HEK293 (cell line): ENCODE results near the gene IBSP.

Source experiments
- CTCF ChIA-PET: fragments of 350-600 bp; formaldehyde crosslinking; extraction: SDS; loops from one replicate; lab custom pipeline; 2021; ENCODE audit warnings: antibody characterized with exemption; lab: Yijun Ruan, JAX
- POLR2A ChIA-PET: fragments of 300-600 bp; formaldehyde crosslinking; extraction: SDS; loops from one replicate; lab custom pipeline; 2020; ENCODE audit warnings: antibody characterized with exemption, inconsistent platforms; lab: Yijun Ruan, JAX
- H3K27ac ChIP-seq: fragments of 200-500 bp; sonication (Bioruptor generic); 2 replicates; pipeline ENCODE4 v1.5.1; 2014; ENCODE audit warnings: low read depth, low read length, control low read depth, inconsistent platforms; ENCODE audit errors: extremely low read depth
- H3K36me3 ChIP-seq, 2 experiments: fragments of 200-500 bp in 1 of 2; sonication (Bioruptor generic) in 1 of 2; 1 replicate in 1 of 2; 2 replicates in 1 of 2; pipeline ENCODE4 v1.5.1; 2014 to 2017; ENCODE audit warnings: inconsistent platforms in 2 of 2, low read length in 2 of 2; ENCODE audit not compliant: control insufficient read depth in 2 of 2, insufficient read depth in 1 of 2
- H3K4me1 ChIP-seq: fragments of 200-500 bp; sonication (Bioruptor generic); 2 replicates; pipeline ENCODE4 v1.5.1; 2014; ENCODE audit warnings: mild to moderate bottlenecking, low read length, inconsistent platforms; ENCODE audit not compliant: control insufficient read depth, insufficient read depth
- H3K4me3 ChIP-seq: 2 replicates; pipeline ENCODE4 v1.5.1; 2011; ENCODE audit warnings: low read depth, mild to moderate bottlenecking, control low read depth, low read length, moderate library complexity
- H3K9me3 ChIP-seq: fragments of 200-500 bp; sonication (Bioruptor generic); 2 replicates; pipeline ENCODE4 v1.5.1; 2014; ENCODE audit warnings: low read depth, low read length, inconsistent platforms; ENCODE audit not compliant: control insufficient read depth, insufficient read depth
- EGR2 ChIP-seq: fragments of 450-650 bp; formaldehyde crosslinking; IDR thresholded peaks from 2 replicates; pipeline ENCODE4 v1.5.1; 2016; ENCODE audit warnings: low read depth, missing biosample characterization, missing genetic modification characterization
- MYNN ChIP-seq: fragments of 450-650 bp; formaldehyde crosslinking; IDR thresholded peaks from 2 replicates; pipeline ENCODE4 v1.5.1; 2016; ENCODE audit warnings: missing biosample characterization, missing genetic modification characterization, borderline replicate concordance
- REPIN1 ChIP-seq: fragments of 450-650 bp; formaldehyde crosslinking; IDR thresholded peaks from 2 replicates; pipeline ENCODE4 v1.5.1; 2017; ENCODE audit warnings: missing biosample characterization, missing genetic modification characterization, low read depth
- ZBTB8A ChIP-seq: fragments of 450-650 bp; formaldehyde crosslinking; IDR thresholded peaks from 2 replicates; pipeline ENCODE4 v1.5.1; 2016; ENCODE audit warnings: missing biosample characterization, missing genetic modification characterization
- ZNF2 ChIP-seq: fragments of 450-650 bp; formaldehyde crosslinking; IDR thresholded peaks from 2 replicates; pipeline ENCODE4 v1.5.1; 2016; ENCODE audit warnings: missing biosample characterization, missing genetic modification characterization
- ZNF221 ChIP-seq: fragments of 450-650 bp; formaldehyde crosslinking; IDR thresholded peaks from 2 replicates; pipeline ENCODE4 v1.5.1; 2017; ENCODE audit warnings: missing biosample characterization, missing genetic modification characterization, borderline replicate concordance
- ZNF335 ChIP-seq: fragments of 450-650 bp; formaldehyde crosslinking; conservative IDR thresholded peaks from 2 replicates; pipeline ENCODE4 v1.5.1; 2016; ENCODE audit warnings: missing biosample characterization, missing genetic modification characterization
- ZNF426 ChIP-seq: fragments of 450-650 bp; formaldehyde crosslinking; IDR thresholded peaks from 2 replicates; pipeline ENCODE4 v1.5.1; 2017; ENCODE audit warnings: missing biosample characterization, missing genetic modification characterization, mild to moderate bottlenecking, inconsistent platforms, moderate library complexity
- ZNF529 ChIP-seq: fragments of 450-650 bp; formaldehyde crosslinking; IDR thresholded peaks from 2 replicates; pipeline ENCODE4 v1.5.1; 2017; ENCODE audit warnings: missing genetic modification characterization, missing biosample characterization; ENCODE audit not compliant: insufficient replicate concordance
- ZNF561 ChIP-seq: fragments of 450-650 bp; IDR thresholded peaks from 2 replicates; pipeline ENCODE4 v1.5.1; 2018; ENCODE audit warnings: missing biosample characterization, missing genetic modification characterization, borderline replicate concordance
- ZNF600 ChIP-seq: fragments of 450-650 bp; formaldehyde crosslinking; IDR thresholded peaks from 2 replicates; pipeline ENCODE4 v1.5.1; 2016; ENCODE audit warnings: missing biosample characterization, missing genetic modification characterization
- ZNF747 ChIP-seq: fragments of 450-650 bp; formaldehyde crosslinking; IDR thresholded peaks from 2 replicates; pipeline ENCODE4 v1.5.1; 2016; ENCODE audit warnings: missing biosample characterization, missing genetic modification characterization
- ZNF792 ChIP-seq: fragments of 450-650 bp; formaldehyde crosslinking; IDR thresholded peaks from 2 replicates; pipeline ENCODE4 v1.5.1; 2016; ENCODE audit warnings: missing biosample characterization, missing genetic modification characterization
- TF ChIP-seq, protein P1 (sequence below): fragments of 450-650 bp; formaldehyde crosslinking; IDR thresholded peaks from 2 replicates; pipeline ENCODE4 v1.5.1; 2016; ENCODE audit warnings: missing biosample characterization, missing genetic modification characterization
- TF ChIP-seq, protein P2 (sequence below): fragments of 450-650 bp; formaldehyde crosslinking; IDR thresholded peaks from 2 replicates; pipeline ENCODE4; 2016; ENCODE audit warnings: missing biosample characterization, missing genetic modification characterization
- TF ChIP-seq, protein P3 (sequence below): fragments of 450-650 bp; formaldehyde crosslinking; IDR thresholded peaks from 2 replicates; pipeline ENCODE4 v1.5.1; 2017; ENCODE audit warnings: missing biosample characterization, missing genetic modification characterization
- TF ChIP-seq, protein P4 (sequence below): fragments of 450-650 bp; formaldehyde crosslinking; IDR thresholded peaks from 2 replicates; pipeline ENCODE4 v1.5.1; 2017; ENCODE audit warnings: missing biosample characterization, missing genetic modification characterization
- TF ChIP-seq, protein P5 (sequence below): fragments of 450-650 bp; formaldehyde crosslinking; IDR thresholded peaks from 2 replicates; pipeline ENCODE4 v1.5.1; 2016; ENCODE audit warnings: missing biosample characterization, missing genetic modification characterization, low read depth
- TF ChIP-seq, protein P6 (sequence below): sonication (generic); formaldehyde crosslinking; IDR thresholded peaks from 2 replicates; pipeline ENCODE4 v1.8.1; 2022; ENCODE audit warnings: mild to moderate bottlenecking, moderate library complexity, missing genetic modification reagents

IBSP gene

DNA sequence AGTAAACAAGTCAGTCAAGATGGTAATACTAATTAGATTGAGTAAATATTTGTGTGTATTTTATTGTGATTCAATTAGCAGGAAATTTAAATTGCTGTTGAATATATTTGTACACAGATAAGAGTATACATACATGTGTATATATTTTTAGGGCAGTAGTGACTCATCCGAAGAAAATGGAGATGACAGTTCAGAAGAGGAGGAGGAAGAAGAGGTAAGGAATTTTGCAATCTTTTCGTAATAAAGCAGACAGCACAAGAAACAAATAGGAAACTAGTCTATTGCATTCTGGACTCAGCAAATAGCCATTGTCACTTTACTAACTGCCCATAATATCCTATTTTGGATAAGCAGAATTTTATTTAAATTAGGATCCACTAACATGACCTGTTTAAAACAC lies 6.6 kb downstream of the IBSP start:
- TF ChIP-seq, protein P1, sequence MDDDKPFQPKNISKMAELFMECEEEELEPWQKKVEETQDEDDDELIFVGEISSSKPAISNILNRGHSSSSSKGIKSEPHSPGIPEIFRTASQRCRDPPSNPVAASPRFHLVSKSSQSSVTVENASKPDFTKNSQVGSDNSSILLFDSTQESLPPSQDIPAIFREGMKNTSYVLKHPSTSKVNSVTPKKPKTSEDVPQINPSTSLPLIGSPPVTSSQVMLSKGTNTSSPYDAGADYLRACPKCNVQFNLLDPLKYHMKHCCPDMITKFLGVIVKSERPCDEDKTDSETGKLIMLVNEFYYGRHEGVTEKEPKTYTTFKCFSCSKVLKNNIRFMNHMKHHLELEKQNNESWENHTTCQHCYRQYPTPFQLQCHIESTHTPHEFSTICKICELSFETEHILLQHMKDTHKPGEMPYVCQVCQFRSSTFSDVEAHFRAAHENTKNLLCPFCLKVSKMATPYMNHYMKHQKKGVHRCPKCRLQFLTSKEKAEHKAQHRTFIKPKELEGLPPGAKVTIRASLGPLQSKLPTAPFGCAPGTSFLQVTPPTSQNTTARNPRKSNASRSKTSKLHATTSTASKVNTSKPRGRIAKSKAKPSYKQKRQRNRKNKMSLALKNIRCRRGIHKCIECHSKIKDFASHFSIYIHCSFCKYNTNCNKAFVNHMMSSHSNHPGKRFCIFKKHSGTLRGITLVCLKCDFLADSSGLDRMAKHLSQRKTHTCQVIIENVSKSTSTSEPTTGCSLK (tag by site-specific recombination): no peak
- no peak for TF ChIP-seq ZNF792 (tag by site-specific recombination)
- TF ChIP-seq, protein P2, sequence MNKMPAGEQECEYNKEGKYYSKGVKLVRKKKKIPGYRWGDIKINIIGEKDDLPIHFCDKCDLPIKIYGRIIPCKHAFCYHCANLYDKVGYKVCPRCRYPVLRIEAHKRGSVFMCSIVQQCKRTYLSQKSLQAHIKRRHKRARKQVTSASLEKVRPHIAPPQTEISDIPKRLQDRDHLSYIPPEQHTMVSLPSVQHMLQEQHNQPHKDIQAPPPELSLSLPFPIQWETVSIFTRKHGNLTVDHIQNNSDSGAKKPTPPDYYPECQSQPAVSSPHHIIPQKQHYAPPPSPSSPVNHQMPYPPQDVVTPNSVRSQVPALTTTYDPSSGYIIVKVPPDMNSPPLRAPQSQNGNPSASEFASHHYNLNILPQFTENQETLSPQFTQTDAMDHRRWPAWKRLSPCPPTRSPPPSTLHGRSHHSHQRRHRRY (tag by site-specific recombination): no peak
- TF ChIP-seq, protein P3, sequence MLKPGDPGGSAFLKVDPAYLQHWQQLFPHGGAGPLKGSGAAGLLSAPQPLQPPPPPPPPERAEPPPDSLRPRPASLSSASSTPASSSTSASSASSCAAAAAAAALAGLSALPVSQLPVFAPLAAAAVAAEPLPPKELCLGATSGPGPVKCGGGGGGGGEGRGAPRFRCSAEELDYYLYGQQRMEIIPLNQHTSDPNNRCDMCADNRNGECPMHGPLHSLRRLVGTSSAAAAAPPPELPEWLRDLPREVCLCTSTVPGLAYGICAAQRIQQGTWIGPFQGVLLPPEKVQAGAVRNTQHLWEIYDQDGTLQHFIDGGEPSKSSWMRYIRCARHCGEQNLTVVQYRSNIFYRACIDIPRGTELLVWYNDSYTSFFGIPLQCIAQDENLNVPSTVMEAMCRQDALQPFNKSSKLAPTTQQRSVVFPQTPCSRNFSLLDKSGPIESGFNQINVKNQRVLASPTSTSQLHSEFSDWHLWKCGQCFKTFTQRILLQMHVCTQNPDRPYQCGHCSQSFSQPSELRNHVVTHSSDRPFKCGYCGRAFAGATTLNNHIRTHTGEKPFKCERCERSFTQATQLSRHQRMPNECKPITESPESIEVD (tag by site-specific recombination): no peak
- TF ChIP-seq EGR2 (tag by site-specific recombination): no peak
- TF ChIP-seq MYNN: no peak
- Histone ChIP-seq H3K27ac (no peak overlapping the region), H3K36me3 (no peaks in the 10 kb centered on the region), H3K4me1 (no peaks in the 10 kb centered on the region), H3K9me3 (no peaks in the 10 kb centered on the region), H3K4me3 (no peak overlapping the region)
- ChIA-PET CTCF (no interaction called here), POLR2A (no interaction called here)

DNA sequence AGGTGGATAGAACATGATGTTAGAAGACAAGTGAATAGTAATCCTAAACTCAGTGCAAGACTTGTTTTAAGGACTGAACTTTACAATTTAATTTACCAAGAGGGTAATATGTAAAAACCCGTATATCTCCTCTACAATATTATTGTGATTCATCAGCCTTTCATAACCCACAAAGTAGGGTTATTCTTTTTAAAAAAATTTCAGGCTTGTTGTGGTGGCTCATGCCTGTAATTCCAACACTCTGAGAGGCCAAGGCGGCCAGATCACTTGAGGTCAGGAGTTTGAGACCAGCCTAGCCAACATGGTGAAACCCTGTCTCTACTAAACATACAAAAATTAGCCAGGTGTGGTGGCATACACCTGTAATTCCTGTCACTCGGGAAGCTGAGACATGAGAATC lies 7.2 kb downstream of the IBSP start:
- TF ChIP-seq, protein P4, sequence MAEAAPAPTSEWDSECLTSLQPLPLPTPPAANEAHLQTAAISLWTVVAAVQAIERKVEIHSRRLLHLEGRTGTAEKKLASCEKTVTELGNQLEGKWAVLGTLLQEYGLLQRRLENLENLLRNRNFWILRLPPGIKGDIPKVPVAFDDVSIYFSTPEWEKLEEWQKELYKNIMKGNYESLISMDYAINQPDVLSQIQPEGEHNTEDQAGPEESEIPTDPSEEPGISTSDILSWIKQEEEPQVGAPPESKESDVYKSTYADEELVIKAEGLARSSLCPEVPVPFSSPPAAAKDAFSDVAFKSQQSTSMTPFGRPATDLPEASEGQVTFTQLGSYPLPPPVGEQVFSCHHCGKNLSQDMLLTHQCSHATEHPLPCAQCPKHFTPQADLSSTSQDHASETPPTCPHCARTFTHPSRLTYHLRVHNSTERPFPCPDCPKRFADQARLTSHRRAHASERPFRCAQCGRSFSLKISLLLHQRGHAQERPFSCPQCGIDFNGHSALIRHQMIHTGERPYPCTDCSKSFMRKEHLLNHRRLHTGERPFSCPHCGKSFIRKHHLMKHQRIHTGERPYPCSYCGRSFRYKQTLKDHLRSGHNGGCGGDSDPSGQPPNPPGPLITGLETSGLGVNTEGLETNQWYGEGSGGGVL (tag by site-specific recombination): no peak
- TF ChIP-seq ZNF600 (tag by site-specific recombination) (no peak), ZNF2 (tag by site-specific recombination) (no peak), ZNF747 (tag by site-specific recombination) (no peak), ZNF426 (tag by site-specific recombination) (no peak), ZBTB8A (tag by site-specific recombination) (no peak), ZNF561 (tag by site-specific recombination) (no peak), ZNF335 (no peak), ZNF221 (tag by site-specific recombination) (no peak), REPIN1 (tag by site-specific recombination) (no peak), ZNF529 (no peak)
- TF ChIP-seq, protein P5, sequence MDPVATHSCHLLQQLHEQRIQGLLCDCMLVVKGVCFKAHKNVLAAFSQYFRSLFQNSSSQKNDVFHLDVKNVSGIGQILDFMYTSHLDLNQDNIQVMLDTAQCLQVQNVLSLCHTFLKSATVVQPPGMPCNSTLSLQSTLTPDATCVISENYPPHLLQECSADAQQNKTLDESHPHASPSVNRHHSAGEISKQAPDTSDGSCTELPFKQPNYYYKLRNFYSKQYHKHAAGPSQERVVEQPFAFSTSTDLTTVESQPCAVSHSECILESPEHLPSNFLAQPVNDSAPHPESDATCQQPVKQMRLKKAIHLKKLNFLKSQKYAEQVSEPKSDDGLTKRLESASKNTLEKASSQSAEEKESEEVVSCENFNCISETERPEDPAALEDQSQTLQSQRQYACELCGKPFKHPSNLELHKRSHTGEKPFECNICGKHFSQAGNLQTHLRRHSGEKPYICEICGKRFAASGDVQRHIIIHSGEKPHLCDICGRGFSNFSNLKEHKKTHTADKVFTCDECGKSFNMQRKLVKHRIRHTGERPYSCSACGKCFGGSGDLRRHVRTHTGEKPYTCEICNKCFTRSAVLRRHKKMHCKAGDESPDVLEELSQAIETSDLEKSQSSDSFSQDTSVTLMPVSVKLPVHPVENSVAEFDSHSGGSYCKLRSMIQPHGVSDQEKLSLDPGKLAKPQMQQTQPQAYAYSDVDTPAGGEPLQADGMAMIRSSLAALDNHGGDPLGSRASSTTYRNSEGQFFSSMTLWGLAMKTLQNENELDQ: no peak
- TF ChIP-seq, protein P6, sequence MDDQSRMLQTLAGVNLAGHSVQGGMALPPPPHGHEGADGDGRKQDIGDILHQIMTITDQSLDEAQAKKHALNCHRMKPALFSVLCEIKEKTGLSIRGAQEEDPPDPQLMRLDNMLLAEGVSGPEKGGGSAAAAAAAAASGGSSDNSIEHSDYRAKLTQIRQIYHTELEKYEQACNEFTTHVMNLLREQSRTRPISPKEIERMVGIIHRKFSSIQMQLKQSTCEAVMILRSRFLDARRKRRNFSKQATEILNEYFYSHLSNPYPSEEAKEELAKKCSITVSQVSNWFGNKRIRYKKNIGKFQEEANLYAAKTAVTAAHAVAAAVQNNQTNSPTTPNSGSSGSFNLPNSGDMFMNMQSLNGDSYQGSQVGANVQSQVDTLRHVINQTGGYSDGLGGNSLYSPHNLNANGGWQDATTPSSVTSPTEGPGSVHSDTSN: no peak
- Histone ChIP-seq H3K4me1 (no peaks in the 10 kb centered on the region), H3K4me3 (no peak overlapping the region), H3K27ac (no peak overlapping the region), H3K9me3 (no peaks in the 10 kb centered on the region), H3K36me3 (no peaks in the 10 kb centered on the region)
- POLR2A ChIA-PET: no interaction called here
- CTCF ChIA-PET: no interaction called here
